Karpas-422 (cell line): Measurements from ENCODE around the gene AFF1. TPM values are rescaled to one million over a fixed set of nuclear protein-coding genes. Genes with fewer than 3 reads are reported as not detected.

ENCODE experiments used
- DNase-seq: peaks from one replicate; pipeline ENCODE4 v3.0.0-alpha.2; 2015
- H2AFZ ChIP-seq: fragments of 200-600 bp; sonication (generic); 2 replicates; pipeline ENCODE4 v1.6.1; 2014; ENCODE audit warnings: antibody characterized with exemption, low read length, mixed read lengths
- H3K27ac ChIP-seq: fragments of 200-600 bp; sonication (generic); 2 replicates; pipeline ENCODE4 v1.5.1; 2014; ENCODE audit warnings: mild to moderate bottlenecking, low read length, moderate library complexity
- H3K27me3 ChIP-seq: fragments of 200-600 bp; sonication (generic); 2 replicates; pipeline ENCODE4 v1.6.1; 2014; ENCODE audit warnings: low read length, mixed read lengths
- H3K36me3 ChIP-seq: fragments of 200-600 bp; sonication (generic); 2 replicates; pipeline ENCODE4 v1.6.1; 2014; ENCODE audit warnings: low read length, mixed read lengths; ENCODE audit not compliant: insufficient read depth
- H3K4me1 ChIP-seq: fragments of 200-600 bp; sonication (generic); 2 replicates; pipeline ENCODE4 v1.6.1; 2014; ENCODE audit warnings: mild to moderate bottlenecking, low read length, mixed read lengths
- H3K4me2 ChIP-seq: fragments of 200-600 bp; sonication (generic); 2 replicates; pipeline ENCODE4 v1.6.1; 2014; ENCODE audit warnings: low read length, low read depth, mild to moderate bottlenecking; ENCODE audit not compliant: poor library complexity, severe bottlenecking
- H3K4me3 ChIP-seq: fragments of 200-600 bp; sonication (generic); 2 replicates; pipeline ENCODE4 v1.5.1; 2014; ENCODE audit warnings: mild to moderate bottlenecking, antibody characterized with exemption, low read length, mixed read lengths
- H3K79me2 ChIP-seq: fragments of 200-600 bp; sonication (generic); 2 replicates; pipeline ENCODE4 v1.6.1; 2014; ENCODE audit warnings: mild to moderate bottlenecking, low read length, mixed read lengths
- H3K9ac ChIP-seq: fragments of 200-600 bp; sonication (generic); 2 replicates; pipeline ENCODE4 v1.6.0; 2014; ENCODE audit warnings: low read length
- H3K9me2 ChIP-seq: fragments of 200-600 bp; sonication (generic), shearing (Covaris generic); replicated peaks from 2 replicates; pipeline ENCODE4 v1.6.0; 2014; ENCODE audit warnings: mild to moderate bottlenecking, low read length, moderate library complexity; ENCODE audit not compliant: insufficient read depth
- H3K9me3 ChIP-seq: fragments of 300-700, 200-600 bp; sonication (generic); 2 replicates; pipeline ENCODE4 v1.6.1; 2014; ENCODE audit warnings: low read length, mixed read lengths
- H4K20me1 ChIP-seq: fragments of 200-600 bp; sonication (generic); 2 replicates; pipeline ENCODE4 v1.6.1; 2014; ENCODE audit warnings: mild to moderate bottlenecking, antibody characterized with exemption, low read length, low read depth; ENCODE audit not compliant: insufficient read depth
- total RNA-seq: library from RNA; depleted of rRNA; stranded (reverse); fragments of >200 nt; shearing (Covaris generic); gene quantifications from 2 replicates; pipeline ENCODE4 v1.2.3, GENCODE V29; 2014; ENCODE audit warnings: low replicate concordance

AFF1 gene
- total RNA-seq, 1 experiment from 2014 or later, result 6.6 TPM

- Histone ChIP-seq H2AFZ (no peak overlapping the region), H3K4me2 (no peak overlapping the region), H3K9ac (no peak overlapping the region), H3K27ac (no peak overlapping the region), H3K79me2 (no peaks in the 10 kb centered on the region), H3K9me2 (no peaks in the 10 kb centered on the region), H3K36me3 (no peaks in the 10 kb centered on the region), H4K20me1 (no peaks in the 10 kb centered on the region), H3K9me3 (no peaks in the 10 kb centered on the region), H3K4me1 (peaks cover 4% of the 10 kb centered on the region; the same call in 1 of the 2 replicates), H3K4me3 (no peak overlapping the region), H3K27me3 (no peaks in the 10 kb centered on the region)
- no peak for DNase-seq
Observed at GRCh38 chr4:87097075-87097474, 162.3 kb downstream of the AFF1 start.

GRCh38 chr4:87100168-87100567, 165.4 kb downstream of the AFF1 start:
- H2AFZ ChIP-seq, result no peak overlapping the region
- no peaks in the 10 kb centered on the region for H3K9me2 ChIP-seq
- H3K9ac ChIP-seq, result no peak overlapping the region
- H4K20me1 ChIP-seq, result no peaks in the 10 kb centered on the region
- no peaks in the 10 kb centered on the region for H3K4me1 ChIP-seq
- no peak overlapping the region for H3K27ac ChIP-seq
- no peak overlapping the region for H3K4me3 ChIP-seq
- H3K4me2 ChIP-seq, result no peak overlapping the region
- H3K36me3 ChIP-seq, result no peaks in the 10 kb centered on the region
- no peaks in the 10 kb centered on the region for H3K79me2 ChIP-seq
- no peaks in the 10 kb centered on the region for H3K9me3 ChIP-seq
- no peaks in the 10 kb centered on the region for H3K27me3 ChIP-seq
- DNase-seq, result no peak

GRCh38 chr4:87101543-87102199, 166.9 kb downstream of the AFF1 start:
- Histone ChIP-seq H3K79me2 (no peaks in the 10 kb centered on the region), H3K27me3 (no peaks in the 10 kb centered on the region), H3K9me2 (no peaks in the 10 kb centered on the region), H3K4me1 (no peaks in the 10 kb centered on the region), H3K4me2 (no peak overlapping the region), H2AFZ (no peak overlapping the region), H3K36me3 (no peaks in the 10 kb centered on the region), H3K9ac (no peak overlapping the region), H3K27ac (no peak overlapping the region), H3K4me3 (no peak overlapping the region), H3K9me3 (no peaks in the 10 kb centered on the region), H4K20me1 (no peaks in the 10 kb centered on the region)
- no peak for DNase-seq

- Histone ChIP-seq H3K4me1 (no peaks in the 10 kb centered on the region), H3K27me3 (no peaks in the 10 kb centered on the region), H3K79me2 (no peaks in the 10 kb centered on the region), H3K36me3 (no peaks in the 10 kb centered on the region), H2AFZ (no peak overlapping the region), H3K4me3 (no peak overlapping the region), H4K20me1 (no peaks in the 10 kb centered on the region), H3K27ac (no peak overlapping the region), H3K9me3 (no peaks in the 10 kb centered on the region), H3K9ac (no peak overlapping the region), H3K9me2 (no peaks in the 10 kb centered on the region), H3K4me2 (no peak overlapping the region)
- DNase-seq, result no peak
Observed at GRCh38 chr4:87103086-87103485, 168.3 kb downstream of the AFF1 start.

- no peaks in the 10 kb centered on the region for H3K9me2 ChIP-seq
- H3K27ac ChIP-seq, result no peak overlapping the region
- H3K36me3 ChIP-seq, result no peaks in the 10 kb centered on the region
- H3K4me3 ChIP-seq, result no peak overlapping the region
- DNase-seq, result no peak
- no peaks in the 10 kb centered on the region for H3K4me1 ChIP-seq
- no peaks in the 10 kb centered on the region for H4K20me1 ChIP-seq
- no peaks in the 10 kb centered on the region for H3K79me2 ChIP-seq
- no peak overlapping the region for H2AFZ ChIP-seq
- no peak overlapping the region for H3K9ac ChIP-seq
- no peak overlapping the region for H3K4me2 ChIP-seq
- H3K27me3 ChIP-seq, result no peaks in the 10 kb centered on the region
- H3K9me3 ChIP-seq, result no peaks in the 10 kb centered on the region
Observed at GRCh38 chr4:87103691-87104187, 168.9 kb downstream of the AFF1 start.

GRCh38 chr4:87105101-87105845, 170.5 kb downstream of the AFF1 start:
- no peaks in the 10 kb centered on the region for H3K4me1 ChIP-seq
- no peaks in the 10 kb centered on the region for H3K27me3 ChIP-seq
- H3K9me3 ChIP-seq, result no peaks in the 10 kb centered on the region
- no peaks in the 10 kb centered on the region for H3K79me2 ChIP-seq
- DNase-seq, result no peak
- H2AFZ ChIP-seq, result no peak overlapping the region
- H3K9me2 ChIP-seq, result no peaks in the 10 kb centered on the region
- H3K4me2 ChIP-seq, result no peak overlapping the region
- H3K36me3 ChIP-seq, result no peaks in the 10 kb centered on the region
- no peaks in the 10 kb centered on the region for H4K20me1 ChIP-seq
- no peak overlapping the region for H3K4me3 ChIP-seq
- no peak overlapping the region for H3K27ac ChIP-seq
- H3K9ac ChIP-seq, result no peak overlapping the region

GRCh38 chr4:87108142-87108546, 173.3 kb downstream of the AFF1 start:
- no peak overlapping the region for H3K4me2 ChIP-seq

GRCh38 chr4:87109121-87109520, 174.3 kb downstream of the AFF1 start:
- no peak overlapping the region for H3K4me2 ChIP-seq
- H3K9ac ChIP-seq, result no peak overlapping the region
- no peaks in the 10 kb centered on the region for H3K79me2 ChIP-seq
- no peak for DNase-seq
- no peaks in the 10 kb centered on the region for H3K4me1 ChIP-seq
- H3K4me3 ChIP-seq, result no peak overlapping the region
- H3K36me3 ChIP-seq, result no peaks in the 10 kb centered on the region
- no peak overlapping the region for H2AFZ ChIP-seq
- no peaks in the 10 kb centered on the region for H3K9me3 ChIP-seq
- H4K20me1 ChIP-seq, result no peaks in the 10 kb centered on the region
- H3K27me3 ChIP-seq, result no peaks in the 10 kb centered on the region
- H3K27ac ChIP-seq, result no peak overlapping the region
- H3K9me2 ChIP-seq, result no peaks in the 10 kb centered on the region

More at GRCh38 chr4:87108142-87108546, 173.3 kb downstream of the AFF1 start:
- Histone ChIP-seq H2AFZ (no peak overlapping the region), H3K4me3 (no peak overlapping the region), H3K27me3 (no peaks in the 10 kb centered on the region), H4K20me1 (no peaks in the 10 kb centered on the region), H3K79me2 (no peaks in the 10 kb centered on the region), H3K9me2 (no peaks in the 10 kb centered on the region), H3K36me3 (no peaks in the 10 kb centered on the region), H3K9me3 (no peaks in the 10 kb centered on the region), H3K4me1 (no peaks in the 10 kb centered on the region), H3K9ac (no peak overlapping the region), H3K27ac (no peak overlapping the region)
- DNase-seq, result no peak
